ENCODE results near the gene ANKRD13A. TPM values are rescaled to one million over a fixed set of nuclear protein-coding genes. Genes with fewer than 3 reads are reported as not detected.

ANKRD13A gene
- total RNA-seq, 3 donors from 2014 or later, result 66.4 to 172 (median 88.2) TPM

DNA sequence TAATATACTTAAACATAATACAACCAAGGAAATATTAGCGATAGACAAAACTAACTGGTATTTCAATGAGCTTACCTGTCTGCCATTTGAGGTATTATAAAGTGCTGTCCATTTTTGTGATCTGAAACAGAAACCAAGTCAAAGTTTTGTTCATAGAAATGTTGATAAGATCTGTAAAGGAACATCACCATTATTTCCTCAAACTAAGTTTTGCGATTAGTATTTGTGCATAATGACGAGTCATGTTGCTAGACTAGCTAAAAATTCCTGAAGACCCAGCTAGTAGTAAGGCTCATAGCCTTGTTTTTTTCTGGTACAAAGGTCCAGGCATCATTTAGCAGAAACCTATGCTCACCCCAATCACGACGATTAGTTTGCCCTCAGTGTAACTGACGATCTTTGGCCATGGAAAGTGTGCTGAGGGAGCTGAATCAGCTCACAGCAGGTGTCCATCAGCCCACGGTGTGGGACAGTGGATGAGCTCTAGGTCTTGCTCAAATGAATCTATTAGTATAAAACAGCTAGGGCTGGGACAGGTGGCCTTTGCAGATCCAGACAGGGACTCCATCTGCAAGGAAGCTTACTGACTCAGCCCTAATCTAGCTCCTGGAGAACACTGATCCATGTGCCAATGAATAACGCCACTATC, 31.7 kb upstream of the ANKRD13A start:
- Histone ChIP-seq H3K27me3 (no peaks in the 10 kb centered on the region), H3K9me3 (no peaks in the 10 kb centered on the region), H3K27ac (no peak overlapping the region), H3K4me3 (no peak overlapping the region), H3K4me1 (no peaks in the 10 kb centered on the region), H3K36me3 (no peaks in the 10 kb centered on the region)
- no peak for DNase-seq (ENCODE audit: low spot score in 2 of 2)
- TF ChIP-seq, protein P1, sequence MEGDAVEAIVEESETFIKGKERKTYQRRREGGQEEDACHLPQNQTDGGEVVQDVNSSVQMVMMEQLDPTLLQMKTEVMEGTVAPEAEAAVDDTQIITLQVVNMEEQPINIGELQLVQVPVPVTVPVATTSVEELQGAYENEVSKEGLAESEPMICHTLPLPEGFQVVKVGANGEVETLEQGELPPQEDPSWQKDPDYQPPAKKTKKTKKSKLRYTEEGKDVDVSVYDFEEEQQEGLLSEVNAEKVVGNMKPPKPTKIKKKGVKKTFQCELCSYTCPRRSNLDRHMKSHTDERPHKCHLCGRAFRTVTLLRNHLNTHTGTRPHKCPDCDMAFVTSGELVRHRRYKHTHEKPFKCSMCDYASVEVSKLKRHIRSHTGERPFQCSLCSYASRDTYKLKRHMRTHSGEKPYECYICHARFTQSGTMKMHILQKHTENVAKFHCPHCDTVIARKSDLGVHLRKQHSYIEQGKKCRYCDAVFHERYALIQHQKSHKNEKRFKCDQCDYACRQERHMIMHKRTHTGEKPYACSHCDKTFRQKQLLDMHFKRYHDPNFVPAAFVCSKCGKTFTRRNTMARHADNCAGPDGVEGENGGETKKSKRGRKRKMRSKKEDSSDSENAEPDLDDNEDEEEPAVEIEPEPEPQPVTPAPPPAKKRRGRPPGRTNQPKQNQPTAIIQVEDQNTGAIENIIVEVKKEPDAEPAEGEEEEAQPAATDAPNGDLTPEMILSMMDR (IDR thresholded peaks at IDR 0.05), result no peak
- TF ChIP-seq POLR2AphosphoS5 (IDR thresholded peaks at IDR 0.05) (no peak), POLR2A (IDR thresholded peaks at IDR 0.05) (no peak)
- intact Hi-C loops (cut with DNase I; ENCODE audit: low total_unique reads), result no loop called here

DNA sequence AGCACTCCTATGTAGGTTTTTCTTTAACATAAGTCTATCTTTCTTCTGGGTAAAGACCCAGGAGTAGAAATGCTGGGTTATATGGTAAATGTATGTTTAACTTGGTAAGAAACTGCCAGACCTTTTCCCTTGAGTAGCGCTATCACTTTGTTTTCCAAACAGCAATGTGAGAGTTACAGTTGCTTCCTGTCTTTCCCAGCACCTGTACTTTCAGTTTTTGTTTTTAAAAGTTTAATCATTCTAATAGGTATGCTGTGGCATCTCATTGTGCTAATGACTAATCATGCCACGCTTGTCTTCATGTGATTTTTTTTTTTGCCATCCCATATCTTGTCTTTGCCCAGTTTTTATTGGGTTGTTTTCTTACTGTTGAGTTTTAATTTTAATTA, 31.2 kb upstream of the ANKRD13A start:
- no peak for DNase-seq (ENCODE audit: low spot score in 2 of 2)
- no peak overlapping the region for H3K27ac ChIP-seq
- H3K9me3 ChIP-seq, result no peaks in the 10 kb centered on the region
- no peaks in the 10 kb centered on the region for H3K36me3 ChIP-seq
- no peaks in the 10 kb centered on the region for H3K4me1 ChIP-seq
- H3K27me3 ChIP-seq, result no peaks in the 10 kb centered on the region
- H3K4me3 ChIP-seq, result no peak overlapping the region
- intact Hi-C loops (cut with DNase I; ENCODE audit: low total_unique reads), result no loop called here
- no peak for TF ChIP-seq POLR2AphosphoS5 (IDR thresholded peaks at IDR 0.05)
- TF ChIP-seq POLR2A (IDR thresholded peaks at IDR 0.05), result no peak
- TF ChIP-seq, protein P1 (IDR thresholded peaks at IDR 0.05), result no peak

DNA sequence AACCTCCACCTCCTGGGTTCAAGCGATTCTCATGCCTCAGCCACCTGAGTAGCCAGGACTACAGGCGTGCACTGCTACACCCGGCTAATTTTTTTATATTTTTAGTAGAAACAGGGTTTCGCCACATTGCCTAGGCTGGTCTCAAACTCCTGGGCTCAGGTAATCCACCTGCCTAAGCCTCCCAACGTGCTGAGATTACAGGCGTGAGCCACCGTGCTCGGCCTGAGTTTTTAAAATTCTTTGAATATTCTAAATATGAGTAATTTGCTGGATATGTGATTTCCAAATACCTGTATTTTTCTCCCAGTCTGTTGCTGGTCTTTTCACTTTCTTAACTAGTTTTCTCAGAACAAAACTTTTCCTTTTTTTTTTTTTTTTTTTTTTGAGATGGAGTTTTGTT, 30.4 kb upstream of the ANKRD13A start:
- Histone ChIP-seq H3K4me3 (no peak overlapping the region), H3K4me1 (no peaks in the 10 kb centered on the region), H3K27me3 (no peaks in the 10 kb centered on the region), H3K27ac (no peak overlapping the region), H3K36me3 (no peaks in the 10 kb centered on the region), H3K9me3 (no peaks in the 10 kb centered on the region)
- intact Hi-C loops (cut with DNase I; ENCODE audit: low total_unique reads), result no loop called here
- DNase-seq (ENCODE audit: low spot score in 2 of 2), result no peak
- TF ChIP-seq, protein P1 (IDR thresholded peaks at IDR 0.05), result no peak
- TF ChIP-seq POLR2AphosphoS5 (IDR thresholded peaks at IDR 0.05) (no peak), POLR2A (IDR thresholded peaks at IDR 0.05) (no peak)

DNA sequence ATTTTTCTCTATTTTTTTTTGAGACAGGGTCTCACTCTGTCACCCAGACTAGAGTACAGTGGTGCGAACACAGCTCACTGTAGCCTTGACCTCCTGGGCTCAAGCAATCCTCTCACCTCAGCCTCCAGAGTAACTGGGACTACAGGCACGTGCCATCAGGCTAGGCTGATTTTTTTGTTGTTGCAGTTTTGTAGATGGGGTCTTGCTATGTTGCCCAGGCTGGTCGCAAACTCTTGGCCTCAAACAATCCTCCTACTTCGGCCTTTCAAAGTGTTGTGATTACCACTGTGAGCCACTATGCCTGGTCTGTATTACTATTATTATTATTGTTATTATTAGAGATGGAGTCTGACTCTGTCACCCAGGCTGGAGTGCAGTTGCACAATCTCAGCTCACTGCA, 26.4 kb upstream of the ANKRD13A start:
- Histone ChIP-seq H3K9me3 (no peaks in the 10 kb centered on the region), H3K4me1 (no peaks in the 10 kb centered on the region), H3K27ac (no peak overlapping the region), H3K27me3 (no peaks in the 10 kb centered on the region), H3K36me3 (no peaks in the 10 kb centered on the region), H3K4me3 (no peak overlapping the region)
- TF ChIP-seq POLR2AphosphoS5 (IDR thresholded peaks at IDR 0.05) (no peak), POLR2A (IDR thresholded peaks at IDR 0.05) (no peak)
- TF ChIP-seq, protein P1 (IDR thresholded peaks at IDR 0.05), result no peak
- intact Hi-C loops (cut with DNase I; ENCODE audit: low total_unique reads), result no loop called here
- DNase-seq (ENCODE audit: low spot score in 2 of 2), result no peak

DNA sequence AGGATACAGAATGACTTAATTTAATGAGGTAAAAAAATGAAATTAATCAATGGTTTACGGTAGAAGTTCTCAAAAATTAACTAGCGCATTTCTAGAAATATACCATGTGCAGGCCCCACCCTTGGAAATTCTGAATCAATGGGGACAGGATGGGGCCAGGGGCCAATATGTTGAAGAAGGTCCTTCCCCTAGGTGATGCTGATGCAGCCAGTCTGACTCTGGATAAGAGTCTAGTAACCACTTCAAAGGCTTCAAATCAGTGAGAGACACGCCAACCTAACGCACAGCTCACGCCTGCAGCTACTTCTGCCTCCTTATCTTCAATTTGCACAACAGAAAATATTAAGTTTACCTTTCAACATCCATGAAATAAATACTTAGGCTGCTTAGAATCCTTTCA, 17.9 kb upstream of the ANKRD13A start:
- TF ChIP-seq POLR2AphosphoS5 (IDR thresholded peaks at IDR 0.05) (no peak), POLR2A (IDR thresholded peaks at IDR 0.05) (no peak)
- TF ChIP-seq, protein P1 (IDR thresholded peaks at IDR 0.05), result no peak
- DNase-seq (ENCODE audit: low spot score in 2 of 2), result no peak
- H3K9me3 ChIP-seq, result no peaks in the 10 kb centered on the region
- H3K4me3 ChIP-seq, result no peak overlapping the region
- H3K4me1 ChIP-seq, result no peaks in the 10 kb centered on the region
- intact Hi-C loops (cut with DNase I; ENCODE audit: low total_unique reads), result no loop called here
- H3K36me3 ChIP-seq, result no peaks in the 10 kb centered on the region
- no peak overlapping the region for H3K27ac ChIP-seq
- H3K27me3 ChIP-seq, result no peaks in the 10 kb centered on the region

All from breast epithelium (tissue), 4 donors.